Measurements from ENCODE around the gene TJP2. TPM values are rescaled to one million over a fixed set of nuclear protein-coding genes. Genes with fewer than 3 reads are reported as not detected.
A peak's percentile ranks its signal among the peaks of the same experiment; 100 is the strongest.

Gene TJP2
- total RNA-seq, 4 donors from 2014 or later, result 39.3 to 147 (median 104) TPM

- WGBS, 2 donors (ENCODE audit: low coverage in 1 of 2), result no CpG with 5 or more reads among the region's 1 CpG
- no peak for TF ChIP-seq POLR2A (IDR thresholded peaks at IDR 0.05)
- TF ChIP-seq POLR2AphosphoS5 (IDR thresholded peaks at IDR 0.05), result no peak
- no peak for TF ChIP-seq EP300 (IDR thresholded peaks at IDR 0.05)
- TF ChIP-seq CTCF (IDR thresholded peaks at IDR 0.05), result no peak
- no peak for ATAC-seq
- Histone ChIP-seq H3K4me1 (peaks cover 0 to 16% (median 0%) of the 10 kb centered on the region in 3 donors), H3K36me3 (no peaks in the 10 kb centered on the region), H3K27ac (peak overlapping the region in 2 of 4 donors; percentile 47 to 69), H3K4me3 (no peak overlapping the region), H3K27me3 (no peaks in the 10 kb centered on the region), H3K9me3 (peaks cover 0 to 7% (median 0%) of the 10 kb centered on the region in 3 donors)
These were observed 98.1 kb downstream of the TJP2 start for GRCh38 chr9:69272212-69272611.

- Histone ChIP-seq H3K9me3 (peaks cover 0 to 7% (median 0%) of the 10 kb centered on the region in 3 donors), H3K27ac (peak overlapping the region; percentile 15 to 69 (median 56)), H3K4me3 (no peak overlapping the region), H3K27me3 (no peaks in the 10 kb centered on the region), H3K36me3 (no peaks in the 10 kb centered on the region), H3K4me1 (peaks cover 0 to 16% (median 0%) of the 10 kb centered on the region in 3 donors)
- WGBS, 2 donors (ENCODE audit: low coverage in 1 of 2), result 26 to 44% methylated on average over 3 of the region's 4 CpGs
- peak; percentile 62 for ATAC-seq
- no peak for TF ChIP-seq EP300 (IDR thresholded peaks at IDR 0.05)
- no peak for TF ChIP-seq POLR2A (IDR thresholded peaks at IDR 0.05)
- no peak for TF ChIP-seq CTCF (IDR thresholded peaks at IDR 0.05)
- TF ChIP-seq POLR2AphosphoS5 (IDR thresholded peaks at IDR 0.05), result no peak
These were observed 99.1 kb downstream of the TJP2 start for GRCh38 chr9:69273161-69273560.

GRCh38 chr9:69276775-69277174 is 102.7 kb downstream of the TJP2 start:
- Histone ChIP-seq H3K27ac (no peak overlapping the region), H3K4me3 (no peak overlapping the region), H3K4me1 (peaks cover 0 to 16% (median 0%) of the 10 kb centered on the region in 3 donors), H3K27me3 (no peaks in the 10 kb centered on the region), H3K36me3 (no peaks in the 10 kb centered on the region), H3K9me3 (peaks cover 0 to 7% (median 0%) of the 10 kb centered on the region in 3 donors)
- WGBS, 2 donors (ENCODE audit: low coverage in 1 of 2), result 90 to 93% methylated on average over 5 of the region's 5 CpGs
- no peak for TF ChIP-seq POLR2A (IDR thresholded peaks at IDR 0.05)
- no peak for TF ChIP-seq POLR2AphosphoS5 (IDR thresholded peaks at IDR 0.05)
- peak; percentile 46 for ATAC-seq

- TF ChIP-seq CTCF (IDR thresholded peaks at IDR 0.05) (no peak), POLR2AphosphoS5 (IDR thresholded peaks at IDR 0.05) (no peak), POLR2A (IDR thresholded peaks at IDR 0.05) (no peak), EP300 (IDR thresholded peaks at IDR 0.05) (no peak)
- Histone ChIP-seq H3K27me3 (no peaks in the 10 kb centered on the region), H3K27ac (no peak overlapping the region), H3K9me3 (peaks cover 0 to 6% (median 0%) of the 10 kb centered on the region in 3 donors), H3K36me3 (no peaks in the 10 kb centered on the region), H3K4me3 (no peak overlapping the region), H3K4me1 (no peaks in the 10 kb centered on the region)
- WGBS, 2 donors (ENCODE audit: low coverage in 1 of 2), result 83% methylated on average over 5 of the region's 5 CpGs
- ATAC-seq, result no peak
These were observed 105.1 kb downstream of the TJP2 start for GRCh38 chr9:69279084-69279731.

GRCh38 chr9:69279733-69280132 is 105.7 kb downstream of the TJP2 start:
- Histone ChIP-seq H3K4me1 (no peaks in the 10 kb centered on the region), H3K36me3 (no peaks in the 10 kb centered on the region), H3K4me3 (no peak overlapping the region), H3K27me3 (no peaks in the 10 kb centered on the region), H3K9me3 (peaks cover 0 to under 1% (median 0%) of the 10 kb centered on the region in 3 donors), H3K27ac (no peak overlapping the region)
- TF ChIP-seq POLR2AphosphoS5 (IDR thresholded peaks at IDR 0.05), result no peak
- TF ChIP-seq EP300 (IDR thresholded peaks at IDR 0.05), result no peak
- no peak for TF ChIP-seq POLR2A (IDR thresholded peaks at IDR 0.05)
- no peak for TF ChIP-seq CTCF (IDR thresholded peaks at IDR 0.05)
- no peak for ATAC-seq
- 17 to 38% methylated on average over 3 of the region's 3 CpGs for WGBS, 2 donors (ENCODE audit: low coverage in 1 of 2)
